ENCODE data around the gene MTURN.

Gene MTURN

DNA sequence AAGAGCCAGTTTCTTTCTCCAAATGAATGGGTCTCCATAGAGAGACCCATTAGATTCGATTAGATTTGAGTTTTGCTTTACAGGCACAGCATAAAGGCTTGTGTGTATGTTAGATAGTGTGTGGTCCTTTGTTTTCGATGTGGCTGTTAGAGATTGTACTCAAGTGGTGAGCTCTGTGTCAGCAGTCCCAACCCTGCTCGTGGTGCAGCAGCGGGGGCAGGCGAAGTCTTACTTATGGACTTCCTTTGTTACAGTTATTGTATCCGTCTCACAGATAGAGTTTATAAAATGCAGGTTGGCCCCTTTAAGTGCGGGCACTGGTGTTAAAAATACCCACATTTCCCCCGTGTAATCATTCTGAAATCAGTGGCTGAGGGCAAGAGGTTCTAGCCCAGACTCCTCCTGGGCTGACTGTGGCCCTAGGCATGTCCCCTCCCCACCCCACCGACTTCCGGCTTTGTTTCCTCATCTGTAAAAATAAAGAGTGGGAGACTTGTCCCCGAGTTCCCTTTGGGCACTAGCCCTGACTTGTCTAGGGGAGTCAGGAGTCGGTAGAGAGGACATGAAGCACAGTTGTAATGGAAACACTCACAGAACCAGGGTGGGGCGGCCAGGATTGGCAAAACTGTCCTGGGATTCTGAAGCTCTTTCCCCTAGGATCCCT lies 28.6 kb downstream of the MTURN start:
- DNase-seq: no peak

DNA sequence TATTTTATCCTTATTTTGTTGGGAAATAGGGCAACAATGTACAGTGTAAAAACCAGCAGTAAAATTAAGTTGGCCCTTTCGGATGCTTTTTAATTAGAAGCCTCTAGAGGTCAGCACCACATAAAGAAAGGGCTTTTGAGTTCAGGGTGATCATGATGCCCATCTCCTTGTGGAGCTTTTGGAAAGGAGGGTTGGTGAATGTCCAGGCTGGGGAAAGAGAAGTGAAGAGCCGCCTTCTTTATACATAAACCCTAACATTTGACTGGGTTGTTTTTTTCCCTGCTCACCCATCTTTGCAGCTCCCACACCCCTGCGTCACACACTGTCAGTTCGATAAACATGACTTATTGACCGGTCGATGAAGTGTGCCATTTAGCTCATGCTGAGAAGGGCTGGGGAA lies 29.8 kb downstream of the MTURN start:
- DNase-seq: peak; percentile 12

DNA sequence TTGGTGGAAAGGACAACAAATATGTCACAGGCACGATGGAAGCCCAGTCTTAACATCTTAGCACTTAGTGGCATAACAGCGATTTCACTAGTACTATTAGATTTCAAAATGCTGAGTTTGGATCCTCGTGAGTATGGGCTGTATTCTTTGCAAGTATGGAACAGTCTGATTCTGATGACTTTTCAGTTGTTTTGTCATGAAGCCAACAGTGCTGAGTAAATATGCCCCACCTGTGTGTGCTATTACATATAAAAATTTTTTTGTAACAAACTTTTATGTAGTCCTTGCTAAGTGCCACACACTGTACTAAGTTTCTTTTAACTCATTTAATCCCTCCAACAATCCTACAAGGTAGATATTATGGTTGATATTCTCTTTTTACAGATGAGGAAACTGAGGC lies 30.8 kb downstream of the MTURN start:
- DNase-seq: no peak

DNA sequence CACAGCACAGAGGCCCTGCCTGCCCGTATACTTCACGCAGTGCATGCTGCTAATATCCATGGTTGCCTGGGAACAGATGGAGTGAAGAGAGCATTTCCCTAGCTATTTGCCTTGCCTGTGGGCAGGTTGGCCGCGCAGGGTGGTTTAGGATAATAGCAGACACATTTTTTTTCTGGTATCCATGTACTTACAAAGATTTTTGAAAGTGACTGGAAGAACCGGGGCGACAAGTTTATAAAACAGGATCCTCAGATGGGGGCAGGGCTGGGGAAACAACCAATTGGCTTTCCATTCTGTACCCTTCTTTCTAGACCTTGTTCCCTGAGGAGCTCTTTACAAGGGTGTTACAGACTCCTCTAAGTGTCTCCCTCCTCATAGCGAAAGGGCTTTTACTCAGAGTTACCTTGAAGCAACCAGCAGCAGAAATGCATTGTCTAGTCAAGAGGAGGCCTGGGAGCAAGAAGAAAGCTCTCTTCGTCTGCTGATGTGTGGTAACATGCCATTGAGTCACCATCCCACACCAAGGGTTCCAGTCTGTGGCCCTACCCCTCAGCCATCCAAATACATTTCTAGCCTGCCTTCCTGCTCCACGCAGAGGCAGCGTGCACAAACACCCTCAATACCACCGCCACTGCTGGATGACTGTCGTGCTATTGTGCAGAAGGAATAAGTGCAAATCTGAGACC lies 31.5 kb downstream of the MTURN start:
- DNase-seq: no peak

DNA sequence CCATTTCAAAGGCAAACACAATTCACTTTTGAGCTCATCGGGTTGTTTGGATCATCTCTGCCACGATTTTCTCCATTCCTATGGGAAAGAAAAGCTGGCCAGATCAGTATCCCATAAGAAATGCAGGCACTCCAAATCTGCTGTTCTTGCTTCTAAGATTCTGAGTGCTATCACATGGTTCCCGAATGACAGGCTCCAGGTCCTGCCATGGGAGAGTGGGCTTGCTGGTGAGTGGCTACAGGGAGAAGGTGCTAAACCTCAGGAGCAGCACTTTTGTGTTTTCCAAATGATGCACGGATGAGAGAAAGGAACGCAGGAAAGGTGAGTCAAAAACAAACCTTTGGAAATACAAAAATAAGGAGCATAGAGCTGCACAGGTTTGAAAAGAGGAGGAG lies 32.1 kb downstream of the MTURN start:
- DNase-seq: no peak

DNA sequence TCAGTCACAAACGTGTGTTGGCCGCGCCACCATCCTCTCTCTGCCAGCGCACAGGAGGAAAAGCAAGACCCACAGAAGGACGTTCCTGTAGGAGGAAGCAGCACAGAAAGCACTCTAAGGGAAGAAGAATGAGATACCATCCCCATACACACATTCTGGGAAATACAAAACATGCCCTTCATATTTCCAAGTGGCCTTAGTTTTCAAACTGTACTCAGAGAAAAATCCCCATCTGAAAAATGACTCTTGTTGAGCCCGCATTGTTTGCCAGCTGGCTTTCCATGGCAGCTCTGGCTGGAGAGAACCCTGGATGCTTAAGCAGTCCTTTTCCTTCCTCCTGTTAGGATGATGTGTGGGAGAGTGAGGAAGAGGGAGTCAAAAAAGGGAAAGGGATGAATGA lies 33.1 kb downstream of the MTURN start:
- no peak for DNase-seq

DNA sequence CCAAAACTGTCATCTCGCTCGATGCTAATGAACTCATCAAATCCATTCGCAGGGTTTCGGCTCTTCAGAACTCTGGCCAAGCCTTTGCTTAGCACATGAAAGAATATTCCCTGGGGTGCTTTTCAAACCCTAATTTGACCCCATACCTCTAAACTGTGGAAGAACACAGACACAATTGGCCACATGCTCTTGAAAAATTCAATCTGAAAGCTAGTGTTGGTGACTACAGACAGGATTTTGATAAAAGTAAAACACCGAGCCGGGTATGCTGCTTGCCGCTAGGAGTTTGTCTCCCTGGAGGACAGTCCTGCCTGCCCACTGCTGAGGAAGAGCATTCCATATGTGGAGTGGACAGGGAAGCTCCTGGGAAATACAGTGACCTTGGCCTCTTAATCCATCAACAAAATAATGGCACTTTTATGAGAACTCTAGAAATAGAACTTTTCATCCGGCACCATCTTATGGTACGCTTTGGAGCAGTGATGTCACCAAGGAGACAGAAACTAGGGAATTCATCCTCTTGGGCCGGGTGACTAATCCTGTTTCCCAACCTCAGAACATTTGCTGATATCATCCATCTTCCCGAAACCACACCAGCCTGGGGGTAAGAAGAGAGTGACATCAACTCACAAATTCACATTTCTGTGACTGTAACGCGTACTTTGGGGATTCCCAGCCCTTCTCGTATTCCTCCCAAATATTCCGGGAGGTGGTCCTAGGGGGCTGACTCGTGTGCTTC lies 34.2 kb downstream of the MTURN start:
- no peak for DNase-seq

DNA sequence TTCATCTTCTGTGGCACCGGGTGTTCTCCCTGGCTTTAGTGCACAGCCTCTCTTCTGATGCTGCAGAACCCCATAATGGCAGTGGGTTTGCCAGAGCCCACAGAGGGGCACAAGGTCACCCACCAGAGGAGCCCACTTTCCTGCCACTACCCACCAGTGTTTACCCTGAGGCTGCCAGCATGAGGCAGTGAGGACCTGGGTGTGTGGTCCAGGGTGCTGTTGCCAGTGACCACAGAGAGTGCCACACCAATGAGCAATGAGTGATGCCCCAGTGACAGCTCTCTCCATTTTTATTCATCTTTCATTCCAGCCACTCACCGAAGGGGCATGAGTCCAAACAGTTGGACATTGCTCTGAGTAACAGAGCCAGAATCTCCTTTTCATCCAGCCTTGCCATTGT lies 34.8 kb downstream of the MTURN start:
- no peak for DNase-seq

DNA sequence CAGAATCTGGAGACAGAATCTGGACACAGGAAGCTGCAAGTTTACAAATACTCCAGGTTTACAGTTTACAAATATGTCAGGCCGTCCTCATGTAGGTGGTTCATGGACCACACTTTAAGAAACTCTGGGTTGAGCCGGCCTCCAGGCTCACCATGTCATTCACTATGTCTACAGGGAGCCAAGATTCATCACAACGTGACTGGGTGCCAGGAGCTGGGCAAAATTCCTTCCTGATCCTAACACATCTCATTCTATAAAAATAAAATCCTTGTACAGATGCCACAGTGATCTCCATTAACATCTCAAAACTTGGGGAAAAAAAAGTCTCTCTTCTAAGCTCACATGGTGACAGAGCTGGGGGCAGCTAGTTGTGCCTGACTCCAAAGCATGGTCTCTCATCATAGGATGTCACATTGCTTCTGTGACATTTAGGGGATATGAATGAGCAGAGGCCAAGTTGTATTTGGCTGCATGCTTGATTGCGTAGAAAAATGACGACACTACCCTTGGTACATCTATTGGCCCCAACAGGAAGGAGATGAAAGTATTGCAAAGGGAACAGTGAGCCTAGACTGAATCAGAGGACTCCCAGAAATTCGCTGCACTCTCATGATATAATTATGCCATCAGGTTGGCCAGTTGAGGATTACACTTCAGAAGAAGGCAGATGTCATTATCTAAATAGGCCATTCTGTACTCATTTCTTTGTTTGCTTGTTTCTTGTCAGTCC lies 35.9 kb downstream of the MTURN start:
- DNase-seq: no peak

DNA sequence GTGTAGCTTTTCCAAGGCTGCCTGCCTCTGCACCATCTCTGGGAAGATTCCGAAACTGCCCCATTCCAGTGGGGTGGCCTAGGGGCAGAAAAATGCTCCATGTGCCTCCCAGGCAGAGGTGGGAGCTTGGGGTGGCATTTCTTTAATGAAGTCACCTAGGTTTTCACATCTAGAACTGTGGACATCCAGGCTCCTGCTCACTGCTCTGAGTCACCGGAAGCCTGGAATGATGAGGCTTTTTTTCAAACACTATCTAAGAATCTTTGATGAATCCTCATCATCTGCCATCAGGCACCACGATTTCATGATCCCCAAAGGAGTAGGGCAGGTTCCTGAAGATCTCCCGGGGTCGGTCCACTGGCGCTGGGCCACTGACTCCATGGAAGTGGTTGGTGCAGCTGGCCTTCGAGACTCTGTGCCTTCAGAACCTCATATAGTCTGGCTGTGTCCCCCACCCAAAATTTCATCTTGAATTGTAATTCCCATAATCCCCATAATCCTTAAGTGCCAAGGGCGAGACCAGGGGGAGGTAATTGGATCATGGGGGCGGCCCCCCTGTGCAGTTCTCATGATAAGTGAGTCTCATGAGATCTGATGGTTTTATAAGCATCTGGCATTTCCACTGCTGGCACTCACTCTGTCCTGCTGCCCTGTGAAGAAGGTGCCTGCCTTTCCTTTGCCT lies 37.1 kb downstream of the MTURN start:
- DNase-seq: peak; percentile 36

DNA sequence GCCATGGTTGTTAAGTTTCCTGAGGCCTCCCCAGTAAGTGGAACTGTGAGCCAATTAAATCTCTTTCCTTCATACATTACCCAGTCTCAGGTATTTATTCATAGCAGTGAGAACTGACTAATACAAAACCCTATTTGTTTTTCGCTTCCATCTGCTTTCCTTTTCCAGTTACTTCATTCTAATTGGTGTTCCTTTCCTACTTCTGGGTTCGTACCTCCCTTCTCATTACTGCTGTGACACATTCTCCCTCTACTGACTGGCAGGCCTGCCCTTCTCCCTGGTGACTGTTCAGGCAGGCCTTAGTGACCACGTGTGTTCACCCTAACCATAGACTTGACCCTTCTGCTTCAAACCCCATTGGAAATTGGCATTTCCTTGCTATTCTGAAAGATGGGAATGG lies 37.7 kb downstream of the MTURN start:
- DNase-seq: no peak

DNA sequence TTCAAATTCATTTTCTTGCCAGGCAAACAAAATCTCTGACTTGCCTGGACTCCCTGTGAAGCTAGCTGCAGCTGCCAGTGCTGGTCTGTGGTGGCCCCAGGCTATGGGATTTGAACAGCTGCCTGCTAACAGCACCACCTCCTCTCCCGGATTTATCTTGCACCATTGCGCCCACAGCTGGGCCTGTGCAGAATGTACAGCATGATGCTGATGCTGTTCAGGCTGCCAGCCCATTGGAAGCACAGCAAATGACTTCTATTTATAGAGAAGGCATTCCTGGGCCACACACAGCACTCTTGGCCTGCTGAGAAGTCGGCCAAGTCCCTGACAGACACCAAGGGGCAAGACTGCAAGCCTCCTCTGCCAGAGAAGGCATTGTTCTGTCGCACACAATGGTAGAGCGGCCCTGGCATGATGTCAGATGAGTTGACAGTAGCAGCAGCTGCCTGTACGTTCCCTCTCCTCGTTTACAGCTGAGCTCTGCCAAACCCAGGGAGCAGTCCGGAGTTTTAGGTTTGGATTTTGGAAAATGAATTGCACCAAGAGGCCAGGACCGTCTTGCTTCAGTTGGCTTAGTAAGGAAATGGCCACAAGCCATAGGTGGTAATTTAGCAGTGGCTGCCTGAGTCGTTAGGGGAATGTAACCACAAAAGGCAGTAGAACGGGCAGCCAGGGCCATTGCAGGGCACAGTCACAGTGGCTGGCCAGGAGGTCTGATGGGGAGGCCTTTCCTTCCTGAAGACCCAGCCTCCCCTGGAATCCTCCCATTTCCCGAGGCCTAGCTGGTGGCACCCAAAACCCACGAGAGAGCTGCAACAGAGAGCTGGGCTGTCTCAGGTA lies 38.5 kb downstream of the MTURN start:
- no peak for DNase-seq

DNA sequence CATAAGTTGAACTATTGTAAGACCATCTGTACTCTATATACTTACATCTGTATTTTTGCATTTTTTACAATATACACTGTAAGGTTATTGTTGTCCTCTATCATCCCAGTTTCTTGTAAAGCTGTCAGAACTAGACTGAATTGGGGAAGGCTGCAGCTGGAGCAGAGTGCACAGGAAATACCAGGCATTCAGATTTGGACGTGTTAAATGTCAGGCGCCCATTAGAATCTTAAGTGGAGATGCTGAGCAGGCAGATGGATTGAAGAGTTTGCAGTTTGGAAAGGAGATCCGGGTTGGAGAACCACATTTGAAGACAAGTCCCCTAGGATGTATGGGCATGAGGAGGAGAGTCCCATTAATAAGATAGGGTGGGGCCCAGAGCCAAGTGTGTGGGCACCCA lies 40.4 kb downstream of the MTURN start:
- DNase-seq: no peak

DNA sequence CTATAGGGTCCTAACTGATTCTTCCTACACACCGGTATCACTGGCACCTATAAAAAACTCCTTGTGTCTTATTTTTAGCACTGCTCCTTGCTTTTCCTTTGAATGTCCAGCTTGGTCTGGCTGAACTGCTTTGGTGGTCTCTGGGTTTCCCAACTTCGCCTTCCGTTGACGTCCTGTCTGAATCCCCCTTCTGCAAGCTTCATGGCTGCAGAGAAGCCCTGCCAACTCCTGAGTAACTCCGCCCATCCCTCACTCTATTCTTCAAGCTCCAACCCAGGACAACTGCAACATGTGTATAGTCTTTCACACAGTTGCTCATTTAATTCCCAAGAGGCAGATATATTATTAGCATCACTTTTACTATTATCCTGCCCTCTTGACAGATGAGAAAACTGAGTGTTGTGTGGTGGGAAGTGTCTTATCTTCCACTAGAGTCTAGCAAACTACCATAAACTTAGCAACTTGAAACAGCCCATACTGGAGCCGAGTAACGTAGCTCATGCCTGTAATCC lies 40.9 kb downstream of the MTURN start:
- DNase-seq: no peak

DNA sequence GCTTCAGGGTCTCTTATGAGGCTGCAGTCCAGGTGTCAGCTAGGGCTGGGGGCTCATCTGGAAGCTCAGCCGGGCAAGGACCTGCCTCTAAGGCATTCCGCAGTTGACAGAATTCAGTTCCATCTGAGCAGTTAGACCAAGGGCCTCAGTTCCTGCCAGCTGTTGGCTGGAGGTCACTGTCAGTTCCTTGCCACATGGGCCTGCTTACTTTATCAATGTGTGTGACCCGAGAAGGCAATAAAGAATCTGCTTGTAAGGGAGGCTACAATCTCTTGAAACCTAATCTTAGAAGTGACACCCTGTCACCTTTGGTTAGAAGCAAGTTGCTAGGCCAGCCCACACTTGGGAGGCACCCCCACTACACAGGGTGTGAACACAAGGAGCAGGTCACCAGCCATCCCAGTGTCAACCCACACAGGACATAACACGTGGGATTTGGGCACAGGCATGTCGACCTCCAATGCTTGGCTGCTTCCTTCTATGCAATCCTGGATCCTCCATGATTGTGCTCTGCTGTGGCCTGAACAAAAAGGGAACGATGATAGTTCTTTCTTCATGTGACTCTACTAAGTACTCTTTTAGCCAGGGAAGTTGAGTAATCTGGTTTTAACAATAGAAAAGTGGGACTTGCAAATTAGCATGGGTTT lies 41.8 kb downstream of the MTURN start:
- no peak for DNase-seq

DNA sequence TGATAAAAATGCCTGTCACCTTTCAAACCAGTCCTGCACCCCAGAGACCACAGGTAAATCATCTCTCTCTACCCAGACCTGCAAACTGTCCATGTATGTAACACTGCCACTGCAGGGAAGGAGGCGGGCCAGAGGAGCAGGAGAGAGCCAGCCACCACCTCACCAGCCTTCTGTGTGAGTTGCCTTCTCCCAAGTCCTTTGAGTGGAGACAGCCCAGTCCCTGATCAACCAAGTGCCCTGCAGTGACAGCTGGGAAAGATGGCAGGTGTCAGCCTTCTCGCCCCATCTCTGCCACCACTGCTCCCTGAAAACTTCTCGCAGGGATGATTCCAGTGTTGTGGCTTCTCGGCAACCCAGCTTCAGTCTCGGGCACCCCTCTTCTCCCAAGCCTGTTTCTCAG lies 42.4 kb downstream of the MTURN start:
- DNase-seq: no peak

DNA sequence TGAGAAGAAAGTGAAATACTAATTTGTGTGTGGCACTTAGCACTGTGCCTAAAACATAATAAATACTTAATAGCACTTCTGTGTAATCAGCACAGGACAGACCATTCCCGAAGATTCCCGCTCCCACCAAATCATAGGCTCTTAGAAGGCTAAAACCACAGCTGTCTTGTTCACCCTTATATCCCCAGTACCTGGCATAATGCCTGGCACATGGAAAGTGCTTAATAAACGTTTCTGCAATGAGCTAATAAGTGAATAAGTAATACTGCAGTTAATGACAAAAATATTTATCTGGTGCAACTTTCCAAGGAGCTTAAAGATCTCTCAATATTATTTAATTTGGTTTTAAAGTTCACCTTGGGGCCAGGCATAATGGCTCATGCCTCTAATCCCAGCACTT lies 43.2 kb downstream of the MTURN start:
- no peak for DNase-seq

DNA sequence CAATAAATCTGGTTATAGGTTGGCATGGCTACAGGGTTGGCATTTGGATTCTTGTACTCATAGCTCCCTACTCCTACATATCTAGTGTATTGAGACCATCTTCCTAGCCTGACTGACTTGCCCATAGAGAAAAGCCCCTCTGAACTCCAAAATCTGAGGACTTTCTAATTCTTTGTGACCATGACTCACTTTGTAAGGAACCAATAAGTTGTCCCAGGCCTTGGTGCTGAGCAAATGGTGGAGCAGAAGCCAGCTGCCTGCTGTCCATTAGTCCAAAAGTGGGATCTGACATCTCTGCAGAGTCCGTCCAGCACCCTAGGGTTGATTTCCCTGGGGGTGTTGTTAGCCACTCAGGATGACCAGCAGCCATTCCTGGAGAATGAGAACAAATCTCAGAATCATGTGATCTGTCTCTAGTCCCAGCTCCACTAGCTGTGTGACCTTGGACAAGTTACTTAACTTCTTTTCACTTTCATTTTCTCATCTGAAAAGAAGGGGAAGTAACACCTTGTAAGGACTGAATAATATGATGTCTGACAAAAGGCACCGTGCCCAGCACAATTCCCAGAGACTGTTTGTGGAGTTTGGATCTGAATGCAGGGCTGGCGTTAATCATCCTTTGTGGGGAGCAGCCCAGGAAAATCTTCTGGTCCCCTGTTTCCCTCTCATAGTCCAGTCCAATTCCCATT lies 44.1 kb downstream of the MTURN start:
- DNase-seq: no peak

DNA sequence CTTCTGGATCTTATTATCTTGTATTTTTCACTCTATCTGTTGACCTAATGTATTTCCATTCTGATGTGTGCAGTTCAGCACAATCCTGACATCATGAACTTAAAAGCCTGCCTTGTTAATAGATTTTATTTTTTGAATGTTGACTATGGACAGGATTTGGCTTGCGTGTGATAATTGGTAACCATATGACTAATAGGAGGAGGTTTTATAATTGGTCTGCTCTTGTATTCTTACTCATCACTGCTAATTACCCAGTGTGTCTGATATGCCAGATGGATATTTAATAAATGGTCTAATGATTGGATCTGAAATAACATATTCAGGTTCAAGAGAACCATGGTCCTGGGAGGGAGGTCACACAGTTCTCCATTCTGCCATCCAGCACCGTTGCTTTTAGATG lies 45.9 kb downstream of the MTURN start:
- no peak for DNase-seq

DNA sequence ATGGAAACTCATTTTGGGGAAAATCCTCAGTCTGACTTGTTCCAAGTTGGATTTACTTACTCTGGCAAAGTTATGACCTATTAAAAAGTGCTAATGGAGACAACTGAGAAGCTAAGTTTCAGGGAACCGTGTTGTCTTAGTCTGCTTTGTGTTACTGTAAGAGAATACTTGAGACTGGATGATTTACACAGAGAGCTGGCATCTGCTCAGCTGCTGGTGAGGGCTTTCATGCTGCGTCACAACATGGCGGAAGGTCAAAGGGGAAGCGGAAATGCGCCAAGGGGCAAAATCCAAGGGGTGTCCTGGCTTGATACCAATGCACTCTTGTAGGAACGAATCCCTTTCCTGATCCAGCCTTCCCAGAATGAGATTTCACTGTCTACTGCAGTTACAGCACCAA lies 46.4 kb downstream of the MTURN start:
- no peak for DNase-seq

Measured in NCI-H2171 (cell line).